OCI-LY7 (cell line): ENCODE data around the gene USP24. TPM values are rescaled to one million over a fixed set of nuclear protein-coding genes. Genes with fewer than 3 reads are reported as not detected.

Source experiments
- BruUV-seq: library from RNA; stranded (reverse); fragments of 400-500 nt; replicated peaks from 2 replicates; lab custom pipeline; 2021; lab: Mats Ljungman, UMichigan
- CTCF ChIA-PET: fragments of 300-600 bp; sonication (Branson Sonifier 250); formaldehyde crosslinking; loops from one replicate; lab custom pipeline; 2022; ENCODE audit warnings: antibody characterized with exemption; ENCODE audit not compliant: unreplicated experiment; lab: Charles Lee
- POLR2A ChIA-PET: fragments of 300-600 bp; sonication (Branson Sonifier 250); formaldehyde crosslinking; loops from one replicate; lab custom pipeline; 2022; ENCODE audit warnings: antibody characterized with exemption; lab: Charles Lee
- DNase-seq: peaks from one replicate; pipeline ENCODE4 v3.0.0-alpha.2; 2015; ENCODE audit warnings: low spot score
- H2AFZ ChIP-seq: fragments of 200-600 bp; sonication (generic), shearing (Covaris generic); 2 replicates; pipeline ENCODE4 v1.6.1; 2014; ENCODE audit warnings: mild to moderate bottlenecking, antibody characterized with exemption, low read length, moderate library complexity
- H3K27ac ChIP-seq: fragments of 200-600 bp; sonication (generic); 2 replicates; pipeline ENCODE4 v1.5.1; 2014; ENCODE audit warnings: mixed run types, low read depth, mild to moderate bottlenecking, moderate library complexity, low read length, inconsistent platforms; ENCODE audit not compliant: poor library complexity, severe bottlenecking
- H3K36me3 ChIP-seq: fragments of 200-600 bp; sonication (generic); 2 replicates; pipeline ENCODE4 v1.6.1; 2014; ENCODE audit warnings: mild to moderate bottlenecking, antibody characterized with exemption, low read length, moderate library complexity, mixed read lengths; ENCODE audit not compliant: insufficient read depth
- H3K4me1 ChIP-seq: fragments of 200-600 bp; sonication (generic); 2 replicates; pipeline ENCODE4 v1.5.1; 2014; ENCODE audit warnings: mild to moderate bottlenecking, low read length; ENCODE audit not compliant: insufficient read depth, poor library complexity, severe bottlenecking
- H3K4me2 ChIP-seq: fragments of 200-600 bp; sonication (generic); 2 replicates; pipeline ENCODE4 v1.6.1; 2014; ENCODE audit warnings: mild to moderate bottlenecking, low read length
- H3K4me3 ChIP-seq: fragments of 200-600 bp; sonication (generic); 2 replicates; pipeline ENCODE4 v1.5.1; 2014; ENCODE audit warnings: mild to moderate bottlenecking, low read depth, low read length; ENCODE audit not compliant: poor library complexity, severe bottlenecking
- H3K79me2 ChIP-seq: fragments of 200-600 bp; sonication (generic); 2 replicates; pipeline ENCODE4 v1.6.1; 2016; ENCODE audit warnings: low read depth, mild to moderate bottlenecking, low read length, moderate library complexity, mixed read lengths; ENCODE audit not compliant: insufficient read depth
- H3K9me2 ChIP-seq: fragments of 200-600 bp; sonication (generic); 2 replicates; pipeline ENCODE4 v1.6.1; 2016; ENCODE audit warnings: mild to moderate bottlenecking, low read length, mixed read lengths; ENCODE audit not compliant: insufficient read depth
- H3K9me3 ChIP-seq: fragments of 200-600 bp; sonication (generic); 2 replicates; pipeline ENCODE4 v1.6.1; 2014; ENCODE audit warnings: mild to moderate bottlenecking, mixed run types, low read length, mixed read lengths
- H4K20me1 ChIP-seq: fragments of 200-600 bp; sonication (generic); 2 replicates; pipeline ENCODE4 v1.6.1; 2014; ENCODE audit warnings: mild to moderate bottlenecking, antibody characterized with exemption, low read length, moderate library complexity, mixed read lengths; ENCODE audit not compliant: insufficient read depth
- CTCF ChIP-seq: fragments of 200-600 bp; sonication (generic); conservative IDR thresholded peaks from 2 replicates; pipeline ENCODE4 v1.5.1; 2014; ENCODE audit warnings: mild to moderate bottlenecking, antibody characterized with exemption, low read length, moderate library complexity, mixed read lengths
- EZH2phosphoT487 ChIP-seq: fragments of 200-600 bp; sonication (generic); IDR thresholded peaks from 2 replicates; pipeline ENCODE4 v1.6.1; 2018; ENCODE audit warnings: low read depth, borderline replicate concordance, mild to moderate bottlenecking, mixed run types, antibody characterized with exemption, low read length, moderate library complexity, mixed read lengths
- intact Hi-C: fragments of 100-400 bp; cut with micrococcal nuclease; formaldehyde crosslinking; loops from one replicate; pipeline ENCODE4 v1.10.0; 2022; ENCODE audit not compliant: unreplicated experiment
- total RNA-seq, 2 experiments: library from RNA; depleted of rRNA in 1 of 2; stranded (reverse); fragments of >200 nt in 1 of 2; shearing (Covaris generic) in 1 of 2; gene quantifications; 2 replicates each; pipeline ENCODE4 v1.2.3, GENCODE V29; 2014 to 2022

USP24 gene
- total RNA-seq, 2 experiments from 2014 or later, result 35.1 to 46.3 TPM

DNA sequence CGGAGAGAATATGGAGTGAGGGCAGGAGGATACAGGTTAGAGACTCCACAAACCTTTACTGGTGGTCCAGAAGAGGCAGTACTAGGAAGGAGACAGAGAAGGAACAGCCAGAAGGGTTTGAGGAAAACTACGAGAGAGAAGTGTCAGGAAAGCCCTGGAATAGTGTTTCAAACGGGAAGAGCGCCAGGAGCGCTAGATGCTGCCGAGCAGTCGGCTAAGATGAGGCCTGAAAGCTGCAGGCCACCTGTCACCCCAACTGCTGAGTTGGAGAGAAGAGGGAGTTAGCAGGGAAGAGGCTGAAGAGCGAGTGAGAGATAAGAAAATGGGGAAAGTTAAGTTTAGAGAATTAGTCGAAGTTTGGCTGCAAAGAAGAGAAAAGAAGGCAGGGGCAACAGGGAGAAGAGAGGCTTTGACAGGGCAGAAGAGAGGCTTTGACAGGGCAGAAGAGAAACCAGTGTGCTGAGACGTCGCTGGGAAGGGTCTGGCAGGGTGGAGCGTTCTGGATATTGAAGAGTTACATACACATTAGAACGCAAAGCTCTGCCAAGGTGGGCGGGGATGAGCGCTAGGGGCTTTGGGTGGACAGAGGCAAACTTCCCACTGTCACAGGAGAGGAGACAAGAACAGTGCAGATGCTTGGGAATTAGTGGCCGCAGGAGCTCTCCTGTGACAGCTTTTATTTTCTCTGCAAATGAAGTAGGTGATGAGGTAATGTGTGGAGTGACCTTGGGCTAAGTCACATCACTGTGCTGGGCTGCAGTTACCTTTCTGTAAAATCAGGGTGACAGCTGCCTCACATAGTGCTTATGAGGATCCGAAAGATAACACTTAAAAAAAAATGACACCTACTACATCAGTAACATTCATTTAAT is 144.6 kb downstream of the USP24 start:
- Histone ChIP-seq H2AFZ (no peak overlapping the region), H3K79me2 (no peaks in the 10 kb centered on the region), H3K9me3 (no peaks in the 10 kb centered on the region), H3K36me3 (peaks cover 80% of the 10 kb centered on the region), H3K4me2 (no peak overlapping the region), H4K20me1 (no peaks in the 10 kb centered on the region), H3K4me3 (no peak overlapping the region), H3K27ac (no peak overlapping the region), H3K9me2 (no peaks in the 10 kb centered on the region), H3K4me1 (no peaks in the 10 kb centered on the region)
- intact Hi-C loops, result loop anchor here (2.0 kb wide), 1 partner anchor 206 kb away; no protein-coding TSS in a partner anchor
- CTCF ChIA-PET, result no interaction called here
- no TSS peak for BruUV-seq
- POLR2A ChIA-PET, result interaction anchor here (0.7 to 1.4 kb wide), 2 partner anchors 10 to 867 kb away, joined by 4 to 5 read pairs; no protein-coding TSS in a partner anchor
- DNase-seq, result no peak
- TF ChIP-seq EZH2phosphoT487 (no peak), CTCF (no peak)

GRCh38 chr1:55069280-55069679 is 145.9 kb downstream of the USP24 start:
- CTCF ChIA-PET, result no interaction called here
- H3K27ac ChIP-seq, result no peak overlapping the region
- no peaks in the 10 kb centered on the region for H3K9me3 ChIP-seq
- no peak for DNase-seq
- no peaks in the 10 kb centered on the region for H3K79me2 ChIP-seq
- peaks cover 69% of the 10 kb centered on the region for H3K36me3 ChIP-seq
- no TSS peak for BruUV-seq
- no peaks in the 10 kb centered on the region for H3K9me2 ChIP-seq
- no peak overlapping the region for H3K4me2 ChIP-seq
- H4K20me1 ChIP-seq, result no peaks in the 10 kb centered on the region
- peaks cover 5% of the 10 kb centered on the region for H3K4me1 ChIP-seq
- H2AFZ ChIP-seq, result no peak overlapping the region
- no peak for TF ChIP-seq CTCF
- TF ChIP-seq EZH2phosphoT487, result no peak
- intact Hi-C loops, result no loop called here
- POLR2A ChIA-PET, result interaction anchor here (0.7 kb wide), 1 partner anchor 57 kb away, joined by 8 read pairs; no protein-coding TSS in a partner anchor
- no peak overlapping the region for H3K4me3 ChIP-seq

DNA sequence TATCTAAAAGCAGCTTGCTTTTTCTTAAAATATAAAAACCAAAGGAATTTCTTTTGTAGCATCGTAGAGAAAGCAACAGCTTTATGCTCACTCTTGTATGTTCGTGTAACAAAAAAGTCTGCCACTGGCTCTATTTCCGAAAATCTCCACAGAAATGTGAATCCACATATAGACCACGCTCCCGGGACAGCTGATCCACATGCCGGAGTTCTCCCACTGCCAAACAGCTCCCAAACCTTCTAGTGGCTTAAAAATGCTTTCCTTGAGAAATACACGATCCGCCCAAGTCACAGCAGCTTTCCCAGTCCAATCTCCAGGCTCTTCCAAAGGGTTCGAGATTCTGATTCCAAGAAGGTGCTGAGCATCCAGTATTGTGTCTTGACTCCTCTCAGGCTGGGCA is 146.5 kb downstream of the USP24 start:
- ChIA-PET CTCF (no interaction called here), POLR2A (no interaction called here)
- no peak for DNase-seq
- no peaks in the 10 kb centered on the region for H3K9me2 ChIP-seq
- no peak overlapping the region for H3K27ac ChIP-seq
- H3K36me3 ChIP-seq, result peaks cover 63% of the 10 kb centered on the region
- intact Hi-C loops, result no loop called here
- H4K20me1 ChIP-seq, result no peaks in the 10 kb centered on the region
- H3K9me3 ChIP-seq, result no peaks in the 10 kb centered on the region
- no peak overlapping the region for H3K4me2 ChIP-seq
- no peak overlapping the region for H2AFZ ChIP-seq
- TF ChIP-seq EZH2phosphoT487 (no peak), CTCF (no peak)
- H3K79me2 ChIP-seq, result no peaks in the 10 kb centered on the region
- TSS peak; percentile 62 for BruUV-seq
- no peak overlapping the region for H3K4me3 ChIP-seq
- peaks cover 9% of the 10 kb centered on the region for H3K4me1 ChIP-seq
